Measurements from ENCODE around the gene THOP1.

THOP1 gene

DNA sequence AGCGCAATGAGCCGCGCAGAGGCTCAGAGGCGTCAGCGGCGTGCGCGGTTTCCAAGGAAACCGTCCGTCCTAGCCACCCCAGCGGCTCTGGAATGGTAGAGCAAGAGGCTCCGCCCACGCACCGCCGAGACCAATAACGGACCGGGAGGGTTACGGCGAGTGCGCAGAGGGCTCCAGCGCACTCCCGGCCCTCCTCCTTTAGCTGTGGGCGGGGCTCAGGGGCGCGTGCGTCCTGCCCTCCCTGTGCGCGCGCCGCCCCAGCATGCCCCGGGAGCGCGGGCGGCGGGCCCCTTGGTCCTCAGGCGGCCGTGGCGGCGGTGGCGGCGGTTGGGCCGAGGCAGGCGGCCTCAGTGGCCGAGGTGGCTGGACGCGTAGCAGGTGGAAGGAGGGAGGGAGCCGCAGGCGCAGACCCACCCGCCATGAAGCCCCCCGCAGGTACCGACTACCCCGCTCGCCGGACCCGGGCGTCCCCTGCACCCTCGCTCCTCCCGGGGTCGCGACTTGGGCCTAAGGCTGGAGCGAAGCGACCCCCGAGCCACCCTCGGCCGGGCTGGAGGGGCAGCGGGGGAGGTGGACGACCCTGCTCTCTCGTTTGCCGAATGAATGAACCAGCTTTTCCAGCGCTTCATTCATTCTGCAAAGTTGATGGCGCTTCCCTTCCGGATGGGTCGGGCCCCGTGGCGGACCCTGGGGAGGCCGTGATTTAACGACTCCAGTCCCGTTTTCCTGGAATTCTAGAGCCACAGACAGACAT is at the start of gene THOP1:
Gene THOP1, plus strand, starts transcription at position 260 of the 754 bp plus-strand sequence. Its CDS starts 160 bp downstream, at position 420.
- peak; percentile 82 for DNase-seq

DNA sequence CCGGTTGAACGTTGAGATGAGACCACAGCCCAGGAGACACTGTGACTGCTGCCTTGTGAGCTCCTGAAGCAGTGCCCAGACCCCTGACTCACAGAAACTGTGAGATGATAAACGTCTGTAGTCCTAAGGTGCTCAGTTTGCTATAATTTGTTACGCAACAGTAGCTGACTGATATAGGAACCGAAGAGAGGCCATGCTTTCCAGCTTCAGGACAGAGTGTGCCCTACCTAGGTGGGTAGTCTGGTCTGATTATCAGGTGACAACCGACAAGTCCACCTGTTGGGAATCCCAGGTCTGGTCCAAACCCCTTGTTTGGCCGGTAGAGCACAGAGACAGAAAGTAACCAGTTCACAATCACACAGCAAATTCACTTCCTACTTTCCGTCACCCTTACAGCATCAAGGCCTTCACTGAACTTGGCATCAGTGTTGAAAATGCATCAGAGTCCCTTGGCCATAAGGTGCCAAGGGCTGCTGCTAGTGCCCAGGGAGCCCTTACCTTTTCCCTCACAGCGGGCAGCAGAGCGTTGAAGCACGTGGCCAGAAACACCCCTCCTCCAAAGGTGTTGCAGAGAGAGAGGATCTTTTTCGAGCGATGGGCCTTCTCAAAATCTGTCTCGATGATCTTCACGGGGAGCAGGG is 48.6 kb upstream of the THOP1 start:
- DNase-seq: no peak

DNA sequence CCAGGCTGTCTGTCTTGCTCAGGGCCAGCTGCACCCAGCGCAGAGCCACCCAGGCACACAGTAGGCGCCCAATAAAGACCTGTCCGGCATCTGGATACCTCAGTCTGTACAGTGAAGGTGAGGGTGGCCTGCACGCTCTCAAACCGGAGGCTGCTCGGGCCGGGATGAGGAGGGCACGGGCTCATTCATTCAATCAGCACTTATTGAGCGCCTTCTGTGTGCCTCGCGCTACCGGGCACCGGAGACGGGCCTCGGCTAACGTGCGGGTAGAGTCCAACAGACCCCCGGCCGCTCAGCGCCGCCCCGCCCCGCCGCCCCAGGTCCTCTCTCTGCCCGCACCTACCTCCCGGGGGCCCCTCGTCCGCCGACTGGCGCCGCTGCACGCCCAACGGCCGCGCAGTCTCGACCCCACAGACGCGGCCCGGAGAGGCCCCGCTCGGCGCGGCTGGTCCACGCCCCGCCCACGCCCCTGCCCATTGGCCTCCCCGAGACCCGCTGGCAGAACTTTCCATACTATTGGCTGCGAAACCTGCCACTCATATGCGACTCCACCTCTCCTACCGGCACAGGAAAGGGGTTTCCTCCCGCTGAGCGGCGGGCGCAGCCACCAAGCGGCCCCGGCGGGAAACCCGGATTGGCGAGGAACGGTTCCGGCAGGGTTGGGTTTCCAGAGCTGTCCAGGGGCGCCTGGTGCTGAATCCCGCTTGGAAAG is 45.5 kb upstream of the THOP1 start, which contains the start of gene SLC39A3:
Gene SLC39A3, minus strand, starts transcription at position 416 of the 712 bp plus-strand sequence. CDS start 2,760 bp downstream, outside the sequence.
- DNase-seq: peak; percentile 74

DNA sequence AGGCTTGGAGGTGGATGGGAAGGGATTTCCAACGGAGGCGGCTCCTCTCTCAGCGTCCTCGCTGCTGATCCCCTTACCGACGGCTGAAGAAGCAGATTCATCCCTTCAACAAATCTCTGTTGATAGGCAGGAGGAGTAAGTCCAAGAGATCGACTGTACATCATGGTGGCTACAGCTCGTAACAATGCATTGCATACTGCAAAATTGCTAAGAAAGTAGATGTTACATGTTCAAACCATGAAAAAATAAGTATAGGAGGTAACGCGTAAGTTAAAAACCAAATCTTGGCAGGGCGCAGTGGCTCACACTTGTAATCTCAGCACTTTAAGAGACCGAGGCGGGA is 45.0 kb upstream of the THOP1 start:
- DNase-seq: no peak

DNA sequence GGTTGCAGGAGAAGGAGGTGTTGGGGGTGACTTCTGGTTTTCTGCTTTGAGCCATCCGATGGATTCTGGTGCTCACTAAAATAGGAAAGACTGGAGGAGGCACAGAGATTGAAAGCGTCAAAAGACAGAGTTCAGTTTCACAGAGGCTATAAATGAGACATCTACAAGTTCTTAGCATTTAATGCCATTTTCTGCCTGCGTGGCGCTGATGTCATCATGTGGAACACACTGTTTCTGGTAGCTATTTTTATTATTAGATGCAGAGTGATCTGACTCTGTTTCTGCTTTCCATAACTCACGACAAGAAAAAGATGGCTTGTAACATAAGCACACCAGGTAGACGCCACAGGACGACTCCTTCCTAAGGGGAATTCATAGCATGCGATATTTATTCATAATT is 42.2 kb upstream of the THOP1 start:
- DNase-seq: no peak

DNA sequence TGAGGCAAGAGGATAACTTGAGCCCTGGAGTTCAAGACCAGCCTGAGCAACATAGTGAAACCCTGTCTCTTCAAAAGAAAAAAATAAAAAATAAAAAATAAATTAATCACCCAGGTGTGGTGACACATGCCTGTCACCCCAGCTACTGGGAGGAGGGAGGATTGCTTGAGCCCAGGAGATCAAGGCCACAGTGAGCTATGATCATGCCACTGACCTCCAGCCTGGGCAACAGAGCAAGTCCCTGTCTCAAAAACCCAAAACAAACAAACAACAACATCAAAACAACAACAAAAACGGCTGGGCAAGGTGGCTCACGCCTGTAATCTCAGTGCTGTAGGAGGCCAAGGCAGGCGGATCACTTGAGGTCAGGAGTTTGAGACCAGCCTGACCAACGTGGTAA is 41.2 kb upstream of the THOP1 start:
- DNase-seq: no peak

DNA sequence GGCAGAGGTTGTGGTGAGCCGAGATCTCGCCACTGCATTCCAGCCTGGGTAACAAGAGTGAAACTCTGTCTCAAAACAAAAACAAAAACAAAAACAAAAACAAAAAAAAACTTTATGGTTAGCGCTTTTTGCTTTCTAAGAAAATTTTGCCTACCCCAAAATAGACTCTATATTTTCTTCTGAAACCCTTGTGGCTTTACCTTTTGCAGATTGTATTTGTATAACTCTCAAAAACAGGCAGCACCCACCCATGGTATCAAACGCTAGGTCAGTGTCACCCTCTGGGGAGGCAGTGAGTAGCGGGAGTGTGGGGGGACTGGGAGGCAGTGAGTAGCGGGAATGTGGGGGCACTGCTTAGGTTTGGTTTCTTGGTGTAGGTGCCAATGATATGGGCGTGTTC is 38.0 kb upstream of the THOP1 start:
- no peak for DNase-seq

DNA sequence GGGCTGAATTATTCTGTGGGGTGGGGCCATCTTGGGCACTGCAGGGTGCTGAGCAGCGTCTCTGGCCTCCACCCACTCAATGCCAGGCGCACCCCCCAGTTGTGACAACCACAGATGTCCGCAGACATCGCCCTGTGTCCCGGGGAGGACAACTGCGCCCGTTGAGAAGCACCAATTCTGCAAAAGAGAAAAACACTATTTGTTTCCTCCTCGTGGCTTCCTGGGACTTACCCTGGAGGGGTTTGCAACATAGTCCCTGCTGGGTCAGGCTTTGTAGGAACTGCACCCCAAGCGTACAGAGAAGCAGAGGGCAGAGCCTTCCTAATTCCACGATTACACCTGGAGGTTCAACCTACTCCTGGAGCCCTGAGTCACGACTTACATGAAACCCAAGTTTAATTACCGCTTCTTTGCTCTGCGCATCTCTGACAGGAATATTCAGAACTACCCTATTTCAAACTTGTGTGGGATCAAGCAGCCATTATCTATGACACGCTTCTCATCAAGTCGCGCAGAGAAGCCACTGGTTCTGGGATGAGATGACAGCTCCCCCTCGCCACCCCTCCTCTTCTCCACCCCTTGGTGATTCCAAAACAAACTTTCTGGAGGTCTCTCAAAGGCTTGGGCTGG is 34.4 kb upstream of the THOP1 start:
- no peak for DNase-seq

DNA sequence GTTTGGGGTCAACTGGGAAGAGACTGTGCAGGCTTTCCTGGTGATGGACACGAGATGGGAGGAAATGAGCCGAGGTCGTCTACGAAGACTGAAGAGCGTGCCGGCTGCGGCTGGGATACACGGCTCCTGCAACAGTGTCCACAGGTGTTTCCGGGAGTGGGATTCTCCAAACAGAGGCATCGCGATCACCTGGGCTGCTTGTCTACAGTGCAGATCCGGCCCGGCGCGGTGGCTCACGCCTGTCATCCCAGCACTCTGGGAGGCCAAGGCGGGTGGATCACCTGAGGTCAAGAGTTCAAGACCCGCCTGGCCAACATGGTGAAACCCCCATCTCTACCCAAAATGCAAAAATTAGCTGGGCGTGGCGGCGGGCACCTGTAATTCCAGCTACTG is 33.9 kb upstream of the THOP1 start:
- no peak for DNase-seq

DNA sequence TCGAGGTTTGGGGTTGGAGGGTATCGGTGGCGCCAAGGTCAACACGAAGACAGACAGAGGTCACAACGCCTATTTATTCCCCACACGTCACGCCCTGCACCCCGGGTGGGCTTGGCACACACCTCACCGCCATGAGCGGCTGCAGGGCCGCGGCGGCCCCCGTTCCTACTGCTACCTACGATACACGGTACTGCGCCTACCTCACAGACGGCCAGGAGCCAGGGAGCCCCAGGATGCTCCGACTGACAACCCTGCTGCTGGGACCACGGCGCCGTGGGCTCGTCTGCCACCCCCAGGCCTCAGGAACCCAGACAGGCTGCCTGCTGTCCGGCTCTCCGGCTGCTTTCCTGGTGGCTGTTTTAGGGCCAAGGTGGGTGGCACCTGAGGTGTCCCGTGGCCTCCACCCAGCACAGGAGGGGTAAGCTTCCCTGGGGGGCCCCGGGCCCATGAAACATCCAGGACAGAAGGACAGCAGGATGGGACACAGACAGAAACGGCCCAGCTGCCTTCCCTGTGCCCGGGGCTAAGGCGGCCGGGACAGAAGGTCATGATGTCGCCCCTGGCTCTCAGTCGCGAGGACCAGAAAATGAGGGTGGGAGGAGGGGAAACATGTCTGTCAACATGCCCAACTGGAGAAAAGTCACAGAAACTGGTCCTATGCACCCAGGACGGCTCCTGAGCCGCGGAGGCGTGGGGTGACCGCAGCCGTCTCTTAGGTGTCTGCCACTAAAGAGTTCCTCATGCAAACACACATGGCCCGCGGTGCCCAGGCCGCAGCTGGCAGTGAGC is 30.4 kb upstream of the THOP1 start:
- DNase-seq: no peak

DNA sequence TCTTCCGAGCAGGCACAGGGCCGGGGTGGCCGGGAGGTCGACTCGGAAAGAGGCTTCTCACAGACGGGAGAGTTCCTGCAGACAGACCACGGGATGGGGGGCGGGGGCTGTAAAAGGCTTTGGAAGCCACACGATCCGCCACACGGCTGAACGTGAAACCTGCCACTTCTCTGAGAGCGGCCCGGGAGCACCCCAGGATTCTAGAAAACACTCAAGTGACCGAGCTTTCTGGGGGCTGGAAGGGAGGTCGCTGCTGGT is 29.9 kb upstream of the THOP1 start:
- DNase-seq: no peak

DNA sequence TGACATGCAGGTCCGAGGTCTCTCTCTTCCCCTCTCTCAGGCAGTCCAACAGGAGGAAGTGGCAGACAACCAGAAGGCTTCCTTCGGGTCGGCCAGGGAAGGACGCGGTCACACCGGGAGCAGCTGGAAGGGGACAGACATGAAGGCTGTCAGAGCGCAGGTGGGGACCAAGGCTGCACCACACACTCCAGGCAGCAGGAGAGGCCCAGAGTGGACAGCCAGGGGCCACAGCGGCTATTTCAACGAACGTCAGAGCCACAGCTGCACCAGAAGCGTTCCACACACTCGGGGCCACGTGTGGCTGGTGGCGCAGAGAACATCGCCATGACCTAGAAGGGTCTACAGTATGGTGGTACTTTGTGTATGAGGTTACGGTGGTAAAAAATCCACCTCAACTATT is 29.5 kb upstream of the THOP1 start:
- no peak for DNase-seq

DNA sequence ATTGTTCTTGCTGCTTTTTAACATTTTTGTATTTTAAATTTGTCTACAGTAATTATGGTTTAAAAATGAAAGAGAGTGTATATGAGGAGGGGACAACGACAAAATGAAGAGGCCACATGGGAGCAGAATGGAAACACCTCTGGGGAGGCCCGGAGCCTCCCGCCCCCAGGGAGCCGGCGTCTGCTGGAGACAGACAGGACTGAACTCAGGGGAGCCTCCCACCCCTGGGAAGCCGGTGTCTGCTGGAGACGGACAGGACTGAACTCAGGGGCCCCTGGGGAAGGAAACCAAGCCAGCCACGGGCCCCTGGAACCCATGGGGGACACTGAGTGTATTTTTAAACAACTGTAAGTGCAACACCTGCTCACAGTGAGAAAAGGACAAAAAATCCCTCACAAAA is 28.8 kb upstream of the THOP1 start:
- DNase-seq: no peak

DNA sequence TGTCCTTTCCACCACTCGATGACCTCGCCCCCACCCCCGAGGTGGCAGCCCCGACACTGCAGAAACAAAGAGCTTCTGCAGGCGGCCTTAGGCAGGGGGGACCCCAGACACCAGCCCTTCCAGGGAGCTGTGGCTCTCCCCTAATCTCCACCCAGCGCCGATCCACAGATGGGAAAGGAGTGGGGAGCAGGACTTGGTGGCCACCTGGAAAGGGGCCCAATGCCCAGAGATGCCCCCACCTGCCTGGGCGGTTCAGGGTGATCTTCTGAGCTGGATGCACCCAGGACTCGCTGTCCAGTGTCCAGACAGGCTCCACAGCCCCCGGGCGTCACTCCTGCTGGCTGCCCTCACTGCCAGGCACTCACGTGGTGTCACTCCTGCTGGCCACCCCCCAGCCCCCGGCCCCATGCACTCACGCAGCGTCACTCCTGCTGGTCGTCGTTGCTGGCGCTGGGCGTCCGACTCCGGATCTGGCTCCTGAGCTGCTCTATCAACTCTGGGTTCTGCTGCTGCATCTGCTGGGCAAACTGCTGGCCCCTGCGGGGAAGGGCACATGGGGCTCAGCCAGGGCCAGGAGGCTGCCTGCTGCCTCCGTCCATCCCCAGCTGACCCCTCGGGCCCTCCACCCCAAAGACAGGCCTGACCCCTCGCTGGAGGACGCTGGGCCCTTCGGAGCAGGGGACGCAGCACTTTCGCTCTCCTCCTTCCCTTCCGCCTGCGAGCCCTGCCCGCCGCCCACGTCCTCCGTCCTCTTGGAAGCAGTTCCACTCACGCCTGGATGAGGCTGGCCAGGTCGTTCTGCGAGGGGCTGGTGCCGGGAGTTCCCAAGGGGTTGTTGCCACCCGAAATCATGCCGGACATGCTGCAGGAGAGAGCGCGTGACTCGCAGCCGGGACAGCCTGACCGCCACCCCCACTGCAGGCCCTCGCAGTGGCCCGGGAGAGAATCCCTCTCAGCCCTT is 28.1 kb upstream of the THOP1 start:
- DNase-seq: no peak

DNA sequence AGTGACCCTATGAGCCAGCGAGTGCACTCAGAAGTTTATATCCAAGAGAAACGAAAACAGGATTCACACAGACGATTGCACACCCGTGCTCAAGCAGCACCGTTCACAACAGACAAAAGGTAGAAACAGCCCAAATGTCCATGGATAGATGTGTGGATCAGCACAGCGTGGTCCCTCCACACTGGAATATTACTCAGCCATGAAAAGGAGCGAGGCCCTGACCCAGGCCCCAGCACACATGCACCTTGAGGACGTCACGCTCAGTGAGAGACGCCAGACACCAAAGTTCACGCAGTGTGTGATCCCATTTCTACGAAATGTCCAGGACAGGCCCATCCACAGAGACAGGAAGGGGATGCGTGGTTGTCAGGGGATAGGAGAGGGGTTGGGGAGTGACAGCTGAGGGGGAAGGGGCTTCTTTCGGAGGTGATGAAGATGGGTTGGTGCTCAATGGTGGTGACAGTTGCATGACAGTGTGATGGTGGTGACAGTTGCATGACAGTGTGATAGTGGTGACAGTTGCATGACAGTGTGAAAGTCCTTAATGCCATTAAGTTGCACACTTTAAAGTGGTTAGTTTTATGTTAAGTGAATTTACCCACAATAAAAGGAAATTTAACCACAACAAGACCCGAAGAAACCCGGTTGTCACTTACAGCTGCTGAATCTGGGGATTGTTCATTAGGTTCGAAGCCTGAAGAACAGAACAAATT is 26.5 kb upstream of the THOP1 start:
- DNase-seq: no peak

DNA sequence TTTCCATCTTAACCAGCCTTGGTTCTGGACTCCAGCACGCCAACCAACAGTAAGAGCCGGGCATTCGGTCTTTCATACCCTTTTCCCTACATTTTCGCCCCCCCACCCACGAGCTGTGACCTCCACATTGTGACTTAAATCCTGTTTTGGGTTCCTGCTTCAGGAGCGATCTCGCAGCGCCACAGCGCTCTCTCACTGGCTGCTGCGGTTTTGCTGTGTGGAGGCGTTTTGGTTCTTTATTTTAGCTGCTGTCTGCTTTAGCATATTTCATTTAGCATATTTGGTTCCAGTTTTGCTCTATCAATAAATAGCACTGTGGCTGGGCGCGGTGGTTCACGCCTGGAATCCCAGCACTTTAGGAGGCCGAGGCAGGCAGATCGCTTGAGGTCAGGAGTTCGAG is 25.9 kb upstream of the THOP1 start:
- no peak for DNase-seq

DNA sequence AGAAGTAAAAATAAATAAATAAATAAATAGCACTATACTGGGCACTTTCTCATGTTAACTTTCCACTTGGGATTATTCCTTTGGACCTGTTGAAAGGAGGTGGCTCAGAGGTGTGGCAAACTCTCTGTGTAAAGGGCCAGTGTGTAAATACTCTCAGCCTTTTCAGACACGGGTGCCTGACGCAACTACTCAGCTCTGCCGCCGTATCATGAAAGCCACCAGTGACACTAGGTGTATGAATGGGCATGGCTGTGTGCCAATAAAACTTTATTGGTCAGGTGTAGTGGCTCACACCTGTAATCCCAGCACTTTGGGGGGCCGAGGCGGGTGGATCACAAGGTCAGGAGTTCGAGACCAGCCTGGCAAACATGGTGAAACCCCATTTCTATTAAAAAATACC is 25.3 kb upstream of the THOP1 start:
- no peak for DNase-seq

DNA sequence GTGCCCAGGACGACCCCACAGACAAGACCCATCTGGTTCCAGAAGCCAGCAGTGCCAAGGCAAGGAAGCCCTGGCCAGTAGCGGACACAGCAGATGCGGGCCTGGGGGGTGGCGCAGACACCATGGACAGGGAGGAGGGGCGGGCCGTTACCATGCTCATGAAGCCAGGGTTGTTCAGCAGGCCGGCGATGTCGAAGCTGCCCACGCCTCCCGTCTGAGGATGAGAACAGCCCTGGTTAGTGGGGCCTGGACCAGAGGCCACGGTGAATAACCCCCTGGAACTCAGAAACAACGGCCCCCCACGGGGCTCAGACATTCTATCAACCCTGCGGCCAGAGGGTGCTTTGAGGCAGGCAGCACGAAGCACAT is 24.0 kb upstream of the THOP1 start:
- no peak for DNase-seq

DNA sequence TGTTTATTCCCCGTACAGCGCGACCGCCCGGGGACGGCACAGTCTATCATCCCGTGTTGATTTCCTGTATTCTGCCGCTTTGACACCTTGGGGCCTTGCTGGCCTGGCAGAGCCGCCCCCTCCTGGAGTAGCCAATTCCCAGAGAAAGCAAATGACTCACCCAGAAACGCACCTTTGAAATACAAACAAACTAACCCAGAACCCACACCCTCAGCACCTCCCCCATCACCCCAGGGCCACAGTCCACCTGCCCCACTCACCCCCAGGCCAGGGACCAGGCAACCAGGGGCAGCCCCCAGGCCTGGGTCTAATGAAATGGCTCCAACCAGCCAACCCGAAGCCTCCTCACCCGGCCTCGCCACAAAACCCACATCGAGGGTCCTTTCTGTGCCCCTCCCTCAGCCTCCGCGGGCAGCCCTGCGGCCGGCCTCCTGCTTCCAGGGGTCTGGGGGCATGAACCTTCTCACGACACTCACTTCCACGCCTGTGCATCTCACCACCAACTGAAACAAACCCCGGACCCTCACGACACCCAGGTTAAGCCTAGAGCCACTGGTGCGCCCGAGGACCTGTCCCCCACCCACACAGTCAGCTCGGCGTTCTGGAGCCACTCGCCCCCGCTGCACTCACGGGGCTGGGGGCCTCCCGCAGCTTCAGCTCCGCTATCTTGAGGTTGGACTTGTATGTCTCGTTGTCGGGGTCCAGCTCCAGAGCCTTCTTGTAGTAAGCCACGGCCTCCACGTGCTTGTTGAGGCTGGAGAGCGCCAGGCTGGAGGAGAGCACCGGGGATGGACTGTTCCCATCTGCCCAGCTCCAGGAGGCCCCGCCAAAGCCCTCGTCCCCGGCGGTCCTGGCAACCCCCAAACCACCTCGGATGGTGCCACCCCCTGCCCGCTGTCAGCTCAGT is 23.2 kb upstream of the THOP1 start:
- DNase-seq: no peak
